B cell (primary cell): Measurements from ENCODE around the gene FKBP10.
"Not testable (repeated sequence)": the region's sequence is repeated elsewhere in the genome, so short reads cannot be mapped to it uniquely, and the experiment has no call there.

ENCODE experiments used
- CTCF ChIP-seq: fragments of 200-600 bp; IDR thresholded peaks from one replicate; pipeline ENCODE4 v1.8.0; 2022; ENCODE audit warnings: antibody characterized with exemption, mild to moderate bottlenecking
- EZH2 ChIP-seq: IDR thresholded peaks from 2 replicates; pipeline ENCODE4 v1.6.1; 2012; ENCODE audit warnings: borderline replicate concordance, low read depth, mild to moderate bottlenecking, moderate library complexity, low read length; ENCODE audit not compliant: insufficient read depth, poor library complexity, severe bottlenecking

- TF ChIP-seq EZH2, CTCF: not testable (repeated sequence)
Observed at GRCh38 chr17:41840781-41841180, 28.0 kb downstream of the FKBP10 start.
